Stimulated activated CD4-positive, alpha-beta T cell treated with anti-CD3 and anti-CD28 coated beads, Interleukin-1b, Interleukin-23, amount 100 ng/mL, for 1 hour (primary cell): Measurements from ENCODE around the gene IL4I1.
A peak's percentile ranks its signal among the peaks of the same experiment; 100 is the strongest.

Experiments used
- DNase-seq, 2 donors: peaks; one replicate each; pipeline ENCODE4 v3.0.0-alpha.2; 2020; ENCODE audit warnings: low read depth in 2 of 2

IL4I1 gene

DNA sequence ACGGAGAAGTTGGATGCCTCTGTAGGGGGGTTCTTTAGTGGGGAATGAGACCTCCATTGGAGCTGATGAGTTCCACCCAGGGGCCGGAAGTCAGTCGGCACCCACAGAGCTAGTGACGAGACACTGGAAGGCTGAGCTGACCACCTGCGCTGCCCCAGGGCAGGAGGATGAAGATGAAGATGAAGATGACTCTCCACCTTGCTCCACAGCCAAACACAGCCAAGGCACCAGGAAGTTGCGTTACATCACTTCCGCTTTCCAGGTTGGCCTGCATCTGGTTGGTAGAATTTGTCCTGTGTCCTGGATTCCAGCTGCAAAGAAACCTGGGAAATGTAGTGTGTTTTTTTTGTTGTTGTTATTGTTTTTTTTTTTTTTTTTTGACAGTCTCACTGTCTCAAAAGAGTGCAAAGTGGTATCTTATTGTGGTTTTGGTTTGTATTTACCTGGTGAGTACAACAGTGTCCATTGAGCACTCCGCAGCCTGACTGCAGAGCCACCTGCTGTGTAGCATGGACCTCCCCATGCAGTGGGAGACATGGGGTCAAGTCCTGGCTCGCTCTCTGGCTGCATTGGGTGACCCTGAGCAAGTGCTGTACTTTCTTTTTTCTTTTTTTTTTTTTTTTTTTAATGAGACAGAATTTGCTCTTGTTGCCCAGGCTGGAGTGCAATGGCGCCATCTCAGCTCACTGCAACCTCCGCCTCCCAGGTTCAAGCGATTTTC, 17.3 kb downstream of the IL4I1 start:
- DNase-seq = no peak

DNA sequence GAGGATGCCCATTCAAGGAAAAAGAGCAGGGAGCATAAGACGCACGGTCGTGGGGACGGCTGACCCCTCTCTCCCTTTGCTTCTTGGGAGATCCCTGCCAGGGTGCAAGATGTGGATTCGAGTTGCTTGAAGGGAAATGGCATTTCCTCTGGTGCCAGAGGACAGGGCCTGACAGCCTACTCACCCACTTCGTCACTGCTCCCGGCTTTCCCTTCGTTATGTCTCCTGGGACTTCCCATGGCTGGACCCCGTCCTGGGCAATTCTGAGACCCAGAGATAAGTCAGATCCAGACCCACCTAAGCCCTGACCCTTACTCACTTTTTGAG, 18.0 kb downstream of the IL4I1 start:
- no peak for DNase-seq

DNA sequence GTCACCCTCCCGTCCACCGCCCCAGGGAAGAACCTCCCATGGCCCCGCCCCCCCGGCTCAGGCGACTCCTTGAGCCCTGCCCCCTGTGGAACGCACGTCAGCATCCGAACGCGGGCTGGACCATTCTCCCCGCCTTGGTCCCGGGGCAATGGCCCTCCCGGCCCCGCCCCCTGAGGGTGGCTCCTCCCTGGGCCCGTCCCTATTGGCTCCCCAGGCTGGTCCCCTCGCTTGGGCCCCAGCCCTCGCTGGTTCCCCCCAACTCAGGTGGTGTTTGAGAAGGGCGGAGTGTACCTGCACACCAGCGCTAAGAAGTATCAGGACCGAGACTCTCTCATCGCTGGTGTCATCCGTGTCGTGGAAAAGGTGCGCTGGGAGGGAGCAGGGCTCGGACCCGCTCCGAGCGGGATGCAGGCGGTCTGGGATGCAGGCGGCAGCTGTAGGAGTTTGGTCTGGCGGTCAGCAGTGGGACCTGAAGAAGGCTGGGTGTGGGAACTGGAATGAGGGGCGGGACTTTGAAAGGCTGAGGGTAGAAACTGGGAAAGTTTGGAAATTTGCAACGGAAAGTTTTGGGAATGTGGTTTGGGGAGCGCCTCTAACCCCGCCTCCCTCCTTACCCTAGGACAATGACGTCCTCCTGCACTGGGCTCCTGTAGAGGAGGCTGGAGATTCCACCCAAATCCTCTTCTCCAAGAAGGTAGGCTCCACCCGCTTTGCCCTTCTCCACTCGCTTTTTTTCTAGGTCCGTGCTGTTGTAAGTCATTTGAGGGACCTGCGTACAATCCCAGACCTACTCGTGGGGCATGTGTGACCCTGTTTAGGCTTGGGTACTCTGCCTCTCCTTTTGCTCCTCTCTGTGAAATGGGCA, 18.6 kb downstream of the IL4I1 start:
- DNase-seq = peak; percentile 97 to 98

- peak; percentile 86 to 97 for DNase-seq
Measured at GRCh38 chr19:49877020-49877878, 19.4 kb downstream of the IL4I1 start, which contains the start of the genes AKT1S1 and TBC1D17. Gene AKT1S1, minus strand, starts transcription at chr19:49877355. Its CDS starts 4,060 bp downstream, at chr19:49873295. Gene TBC1D17, plus strand, starts transcription at chr19:49877702. Its CDS starts 22 bp downstream, at chr19:49877724.

GRCh38 chr19:49876422-49877019, 20.2 kb downstream of the IL4I1 start:
- DNase-seq = peak; percentile 91 to 96

GRCh38 chr19:49875857-49876421, 20.7 kb downstream of the IL4I1 start:
- no peak for DNase-seq

- DNase-seq = no peak
Measured at GRCh38 chr19:49875177-49875576, 21.5 kb downstream of the IL4I1 start.

DNA sequence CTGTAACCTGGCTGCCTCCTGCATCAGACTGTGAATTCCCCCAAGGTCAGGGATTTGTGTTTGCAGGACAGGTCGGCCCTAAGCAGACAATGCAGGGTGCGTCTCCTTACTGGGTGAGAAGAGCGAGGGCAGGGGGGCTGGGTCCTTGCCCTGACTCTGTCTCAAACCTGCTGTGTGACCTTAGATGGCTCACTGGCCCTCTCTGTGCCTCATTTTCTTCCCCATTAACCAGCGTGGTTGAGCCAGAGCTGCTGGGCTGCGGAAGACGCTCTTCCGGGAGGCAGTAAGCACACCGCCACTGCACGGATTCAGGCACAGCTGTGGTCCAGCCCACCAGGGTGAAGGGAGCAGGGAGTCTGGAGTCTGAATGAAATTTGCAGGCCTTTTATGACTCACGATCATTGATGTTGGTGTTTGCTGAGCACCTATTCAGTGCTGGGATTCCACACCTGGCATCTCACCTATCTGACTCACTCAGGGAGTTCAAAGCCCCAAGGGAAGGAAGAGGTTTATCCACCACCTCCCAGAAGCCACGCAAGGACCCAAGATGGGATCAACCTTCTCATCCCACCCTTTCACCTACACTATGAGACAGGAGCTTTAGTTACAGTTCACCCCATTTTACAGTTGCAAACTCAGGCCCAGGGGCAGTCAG, 22.1 kb downstream of the IL4I1 start:
- no peak for DNase-seq

DNA sequence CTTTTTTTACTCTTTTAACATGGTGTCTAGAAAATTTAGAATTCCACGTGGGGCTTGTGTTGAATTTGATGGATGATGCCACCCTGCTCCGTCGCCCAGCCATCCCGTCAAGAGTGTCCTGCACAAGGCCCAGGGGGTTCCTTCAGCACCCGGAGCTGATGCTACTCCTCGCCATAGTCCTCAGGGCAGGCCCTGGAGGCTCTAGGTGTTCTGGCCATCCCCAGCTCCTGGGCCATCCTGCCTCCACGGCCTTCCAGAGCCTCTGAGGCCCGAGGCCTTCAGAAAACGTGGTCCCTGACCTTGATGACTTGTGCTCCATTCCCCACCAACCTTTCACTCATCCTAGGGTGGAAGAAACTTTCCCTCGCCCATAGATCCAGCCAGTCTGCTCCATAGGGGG, 22.9 kb downstream of the IL4I1 start:
- no peak for DNase-seq

- no peak for DNase-seq
Measured at GRCh38 chr19:49873129-49873521, 23.6 kb downstream of the IL4I1 start.

GRCh38 chr19:49872245-49873128, 24.2 kb downstream of the IL4I1 start:
- DNase-seq = no peak

GRCh38 chr19:49871349-49871985, 25.2 kb downstream of the IL4I1 start:
- DNase-seq = no peak

- no peak for DNase-seq
Measured at GRCh38 chr19:49870309-49870901, 26.3 kb downstream of the IL4I1 start.

- peak; percentile 69 to 78 for DNase-seq
Measured at GRCh38 chr19:49869484-49870308, 27.0 kb downstream of the IL4I1 start.

GRCh38 chr19:49869009-49869483, 27.6 kb downstream of the IL4I1 start:
- peak in 1 of 2 donors; percentile 60 for DNase-seq

GRCh38 chr19:49866933-49867782, 29.5 kb downstream of the IL4I1 start, which contains the start of gene PNKP:
Gene PNKP, minus strand, starts transcription at chr19:49867576. Its CDS starts 372 bp downstream, at chr19:49867204.
- peak; percentile 46 to 91 for DNase-seq

GRCh38 chr19:49864890-49865289, 31.8 kb downstream of the IL4I1 start:
- no peak for DNase-seq
